HepG2 (cell line): ENCODE results near the gene PAPPA. TPM values are rescaled to one million over a fixed set of nuclear protein-coding genes. Genes with fewer than 3 reads are reported as not detected.

ENCODE experiments used
- ATAC-seq: fragments of 200-7000 bp; cut with Tn5 transposase; 3 replicates; pipeline ENCODE4 v1.9.1; 2020; ENCODE audit warnings: mild to moderate bottlenecking, moderate library complexity
- BruUV-seq: library from RNA; stranded (reverse); fragments of 400-500 nt; replicated peaks from 2 replicates; lab custom pipeline; 2021; lab: Mats Ljungman, UMichigan
- CTCF ChIA-PET: fragments of 300-600 bp; formaldehyde crosslinking; extraction: SDS; loops from one replicate; lab custom pipeline; 2021; ENCODE audit warnings: low total read pairs, inconsistent platforms, low intra/inter-chr PET ratio; lab: Yijun Ruan, JAX
- POLR2A ChIA-PET: fragments of 350-600 bp; sonication (Branson Sonifier 250); formaldehyde crosslinking; loops from one replicate; lab custom pipeline; 2020; ENCODE audit warnings: antibody characterized with exemption, inconsistent platforms; lab: Yijun Ruan, JAX
- DNase-seq: peaks from one replicate; pipeline ENCODE4 v3.0.0-alpha.2; 2015; ENCODE audit warnings: low spot score
- FAIRE-seq: peaks from 3 replicates; lab custom pipeline; 2011; peaks lifted over from hg19 to GRCh38; lab: Jason Lieb, UNC
- H2AFZ ChIP-seq: one replicate; pipeline ENCODE4 v1.6.1; 2011; ENCODE audit warnings: low read length, inconsistent platforms
- H3K27ac ChIP-seq: fragments of 300-600 bp; 3 replicates; pipeline ENCODE4 v1.8.0; 2011; ENCODE audit warnings: mixed run types, mild to moderate bottlenecking, mixed read lengths, low read length, inconsistent platforms; ENCODE audit not compliant: insufficient read depth; ENCODE audit errors: extremely low read length
- H3K27me3 ChIP-seq, 2 experiments: fragments of 200-600 bp in 1 of 2; 2 replicates in 1 of 2; 3 replicates in 1 of 2; pipeline versions ENCODE4 v1.6.0 to v1.8.0; 2011; ENCODE audit warnings: low read length in 2 of 2, mild to moderate bottlenecking in 2 of 2, moderate library complexity in 2 of 2, inconsistent platforms in 1 of 2; ENCODE audit not compliant: insufficient read depth in 2 of 2, control insufficient read depth in 1 of 2
- H3K36me3 ChIP-seq, 2 experiments: fragments of 200-600 bp in 1 of 2; replicated peaks in 1 of 2; 2 replicates in 1 of 2; 3 replicates in 1 of 2; pipeline versions ENCODE4 v1.5.1 to v1.8.0; 2011; ENCODE audit warnings: low read length in 2 of 2, inconsistent platforms in 1 of 2; ENCODE audit not compliant: insufficient read depth in 2 of 2, control insufficient read depth in 1 of 2
- H3K4me1 ChIP-seq: 2 replicates; pipeline ENCODE4 v1.5.1; 2012; ENCODE audit warnings: low read length, inconsistent platforms; ENCODE audit not compliant: insufficient read depth
- H3K4me2 ChIP-seq: 2 replicates; pipeline ENCODE4 v1.6.0; 2011; ENCODE audit warnings: low read depth, low read length, inconsistent platforms
- H3K4me3 ChIP-seq, 3 experiments: fragments of 200-600 bp in 1 of 3; sonication (generic), shearing (Covaris generic) in 1 of 3; replicated peaks in 1 of 3; 2 replicates each; pipeline ENCODE4 v1.5.1; 2011 to 2016; ENCODE audit warnings: low read length in 3 of 3, inconsistent platforms in 2 of 3, low read depth in 2 of 3, mild to moderate bottlenecking in 2 of 3, control low read depth in 1 of 3, mixed read lengths in 1 of 3; ENCODE audit not compliant: insufficient read depth in 1 of 3
- H3K79me2 ChIP-seq: one replicate; pipeline ENCODE4 v1.6.1; 2011; ENCODE audit warnings: low read length, inconsistent platforms; ENCODE audit not compliant: insufficient read depth
- H3K9ac ChIP-seq: 2 replicates; pipeline ENCODE4 v1.6.0; 2011; ENCODE audit warnings: mild to moderate bottlenecking, low read depth, low read length, inconsistent platforms; ENCODE audit not compliant: insufficient read depth
- H3K9me3 ChIP-seq: 2 replicates; pipeline ENCODE4 v1.5.1; 2012; ENCODE audit warnings: mild to moderate bottlenecking, low read length
- H4K20me1 ChIP-seq: 2 replicates; pipeline ENCODE4 v1.6.0; 2011; ENCODE audit warnings: inconsistent platforms, mild to moderate bottlenecking, low read length, moderate library complexity; ENCODE audit not compliant: insufficient read depth
- FOSL1 ChIP-seq: sonication (generic); formaldehyde crosslinking; IDR thresholded peaks from 2 replicates; pipeline ENCODE4 v1.9.0; 2021; ENCODE audit warnings: missing genetic modification reagents, borderline replicate concordance
- MAFF ChIP-seq: IDR thresholded peaks from 2 replicates; pipeline ENCODE4 v1.6.1; 2011; ENCODE audit warnings: low read depth, low read length, improper control_type of control experiment
- MAFK ChIP-seq, 2 experiments: IDR thresholded peaks in 1 of 2; conservative IDR thresholded peaks in 1 of 2; 2 replicates each; pipeline ENCODE4 v1.6.1; 2011; ENCODE audit warnings: improper control_type of control experiment in 2 of 2, low read length in 2 of 2
- SIN3B ChIP-seq: fragments of 150-350 bp; IDR thresholded peaks from 2 replicates; pipeline ENCODE4 v1.6.1; 2014; ENCODE audit warnings: low read length
- USF2 ChIP-seq, 2 experiments: sonication (generic) in 1 of 2; formaldehyde crosslinking in 1 of 2; IDR thresholded peaks; 2 replicates each; pipeline versions ENCODE4 v1.5.1 to v1.6.1; 2011 to 2020; ENCODE audit warnings: borderline replicate concordance in 1 of 2, low read depth in 1 of 2, low read length in 1 of 2, mild to moderate bottlenecking in 1 of 2, missing genetic modification reagents in 1 of 2, moderate library complexity in 1 of 2
- WGBS: methylation state at CpG from one replicate; pipeline ENCODE4 v1.1.6; 2017; ENCODE audit warnings: low lambda C conversion rate; 5-methylcytosine and 5-hydroxymethylcytosine counted together
- in situ Hi-C: cut with HindIII; loops from 2 replicates; pipeline ENCODE4 v1.10.0; 2017; ENCODE audit warnings: low pct_unique_long_range_greater_than_20kb; ENCODE audit not compliant: extremely low pct_ligation_motif_present
- intact Hi-C: fragments of 100-400 bp; cut with micrococcal nuclease; formaldehyde crosslinking; loops from one replicate; pipeline ENCODE4 v1.10.0; 2022; ENCODE audit not compliant: unreplicated experiment
- polyA plus RNA-seq, 8 experiments: library from polyadenylated mRNA; depleted of rRNA in 3 of 8; stranded (reverse) in 7 of 8; unstranded in 1 of 8; fragments of >200 nt; fragmentation: Illumina TruSeq in 4 of 8; extraction: Trizol in 4 of 8; gene quantifications; 2 replicates each; pipeline versions ENCODE4 v1.2.1 to v1.2.3, GENCODE V29; 2011 to 2016; ENCODE audit warnings: low read depth in 4 of 8, missing spikeins in 1 of 8, mixed read lengths in 1 of 8; ENCODE audit not compliant: insufficient read depth in 1 of 8
- total RNA-seq, 5 experiments: library from RNA; depleted of rRNA; stranded (reverse); fragments of >200 nt; fragmentation: Illumina TruSeq; extraction: Trizol; gene quantifications; 2 replicates each; pipeline ENCODE4 v1.2.3, GENCODE V29; 2016; ENCODE audit warnings: low read depth in 1 of 5

PAPPA gene
- total and polyA plus RNA-seq, 2 of the 13 experiments (the other 11 are each of a cell fraction or from before 2014, with no cell fraction given) = 0.09 to 0.11 TPM

- no peaks in the 10 kb centered on the region for H3K4me1 ChIP-seq
- FAIRE-seq (no peak), DNase-seq (no peak), ATAC-seq (no peak)
- H3K36me3 ChIP-seq = no peaks in the 10 kb centered on the region
- no peaks in the 10 kb centered on the region for H3K9me3 ChIP-seq
- H3K27ac ChIP-seq = no peak overlapping the region
- no CpG with 5 or more reads among the region's 2 CpGs for WGBS
- H3K4me2 ChIP-seq = no peak overlapping the region
- TF ChIP-seq USF2 (IDR thresholded peaks at IDR 0.05; ENCODE audit: low read depth, low read length) (no peak), USF2 (CRISPR knock-in tag; IDR thresholded peaks at IDR 0.05; ENCODE audit: borderline replicate concordance) (no peak), MAFF (peak; percentile 49; the same call in 1 of the 2 replicates), MAFK (conservative IDR thresholded peaks at IDR 0.05 in 1 of 2, IDR thresholded peaks at IDR 0.05 in 1 of 2; ENCODE audit: low read length in 2 of 2) (peak; percentile 61 to 83; a peak in 3 of 4 replicates)
- in situ Hi-C loops (no loop called here), intact Hi-C loops (no loop called here)
- H3K9ac ChIP-seq = no peak overlapping the region
- H3K79me2 ChIP-seq = no peaks in the 10 kb centered on the region
- BruUV-seq = no TSS peak
- ChIA-PET CTCF (no interaction called here), POLR2A (no interaction called here)
- no peaks in the 10 kb centered on the region for H3K27me3 ChIP-seq
- no peak overlapping the region for H3K4me3 ChIP-seq
- no peak overlapping the region for H2AFZ ChIP-seq
- no peaks in the 10 kb centered on the region for H4K20me1 ChIP-seq
Observed at GRCh38 chr9:116378873-116379272, 225.3 kb downstream of the PAPPA start.

- Histone ChIP-seq H3K9ac (no peak overlapping the region), H3K27me3 (no peaks in the 10 kb centered on the region), H3K4me2 (no peak overlapping the region), H3K79me2 (no peaks in the 10 kb centered on the region), H3K4me3 (no peak overlapping the region), H3K36me3 (no peaks in the 10 kb centered on the region), H3K4me1 (no peaks in the 10 kb centered on the region), H3K9me3 (no peaks in the 10 kb centered on the region), H2AFZ (no peak overlapping the region), H4K20me1 (no peaks in the 10 kb centered on the region), H3K27ac (no peak overlapping the region)
- DNase-seq (no peak), ATAC-seq (no peak), FAIRE-seq (no peak)
- 87% methylated on average over 2 of the region's 2 CpGs for WGBS
- no peak for TF ChIP-seq FOSL1 (CRISPR knock-in tag)
- TF ChIP-seq SIN3B = no peak
- in situ Hi-C loops = no loop called here
- ChIA-PET POLR2A (no interaction called here), CTCF (no interaction called here)
- intact Hi-C loops = no loop called here
- no TSS peak for BruUV-seq
Observed at GRCh38 chr9:116379821-116380220, 226.2 kb downstream of the PAPPA start.
